PFSK-1 (cell line): ENCODE data around the gene BRCA2.

Experiments used
- FOXP2 ChIP-seq: optimal IDR thresholded peaks from 2 replicates; pipeline ENCODE3; 2011; ENCODE audit warnings: borderline replicate concordance, control low read depth, inconsistent platforms; ENCODE audit not compliant: insufficient read depth; ENCODE audit errors: extremely low read length, extremely low read depth
- POLR2AphosphoS5 ChIP-seq: IDR thresholded peaks from 2 replicates; pipeline ENCODE4 v1.6.1; 2012; ENCODE audit warnings: low read depth, mild to moderate bottlenecking, control low read depth, low read length, moderate library complexity
- SIN3A ChIP-seq: IDR thresholded peaks from 2 replicates; pipeline ENCODE4 v1.6.1; 2012; ENCODE audit warnings: mild to moderate bottlenecking, low read length, moderate library complexity, borderline replicate concordance; ENCODE audit not compliant: insufficient read depth
- TAF1 ChIP-seq: IDR thresholded peaks from 2 replicates; pipeline ENCODE4 v1.6.1; 2012; ENCODE audit warnings: low read length, control low read depth, borderline replicate concordance; ENCODE audit not compliant: insufficient read depth
- TF ChIP-seq, protein P1 (sequence below), 2 experiments: IDR thresholded peaks; 2 replicates each; pipeline versions ENCODE4 v1.6.1 to v1.8.0; 2011 to 2012; ENCODE audit warnings: low read depth in 2 of 2, low read length in 2 of 2, control low read depth in 1 of 2, inconsistent platforms in 1 of 2, mild to moderate bottlenecking in 1 of 2, moderate library complexity in 1 of 2; ENCODE audit not compliant: insufficient read depth in 1 of 2

Gene BRCA2

DNA sequence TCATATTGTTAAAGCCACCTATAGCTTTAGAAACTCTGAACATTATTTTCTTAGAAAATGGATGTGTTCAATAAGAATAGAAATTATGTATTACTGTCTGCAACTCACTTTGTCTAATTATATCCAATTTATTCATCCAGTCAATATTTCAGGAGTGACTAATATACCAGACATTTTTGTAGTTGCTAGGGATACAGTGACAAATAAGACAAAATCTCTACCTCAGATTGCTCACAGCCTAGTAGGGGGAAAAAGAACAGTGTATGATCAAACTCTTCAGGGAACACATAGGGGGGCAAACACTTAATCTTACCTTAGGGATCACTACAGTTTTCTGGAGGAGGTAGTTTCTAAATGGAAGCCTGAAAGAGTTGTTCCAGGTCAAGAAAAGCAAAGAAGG, 8.6 kb downstream of the BRCA2 start:
- TF ChIP-seq, protein P1, sequence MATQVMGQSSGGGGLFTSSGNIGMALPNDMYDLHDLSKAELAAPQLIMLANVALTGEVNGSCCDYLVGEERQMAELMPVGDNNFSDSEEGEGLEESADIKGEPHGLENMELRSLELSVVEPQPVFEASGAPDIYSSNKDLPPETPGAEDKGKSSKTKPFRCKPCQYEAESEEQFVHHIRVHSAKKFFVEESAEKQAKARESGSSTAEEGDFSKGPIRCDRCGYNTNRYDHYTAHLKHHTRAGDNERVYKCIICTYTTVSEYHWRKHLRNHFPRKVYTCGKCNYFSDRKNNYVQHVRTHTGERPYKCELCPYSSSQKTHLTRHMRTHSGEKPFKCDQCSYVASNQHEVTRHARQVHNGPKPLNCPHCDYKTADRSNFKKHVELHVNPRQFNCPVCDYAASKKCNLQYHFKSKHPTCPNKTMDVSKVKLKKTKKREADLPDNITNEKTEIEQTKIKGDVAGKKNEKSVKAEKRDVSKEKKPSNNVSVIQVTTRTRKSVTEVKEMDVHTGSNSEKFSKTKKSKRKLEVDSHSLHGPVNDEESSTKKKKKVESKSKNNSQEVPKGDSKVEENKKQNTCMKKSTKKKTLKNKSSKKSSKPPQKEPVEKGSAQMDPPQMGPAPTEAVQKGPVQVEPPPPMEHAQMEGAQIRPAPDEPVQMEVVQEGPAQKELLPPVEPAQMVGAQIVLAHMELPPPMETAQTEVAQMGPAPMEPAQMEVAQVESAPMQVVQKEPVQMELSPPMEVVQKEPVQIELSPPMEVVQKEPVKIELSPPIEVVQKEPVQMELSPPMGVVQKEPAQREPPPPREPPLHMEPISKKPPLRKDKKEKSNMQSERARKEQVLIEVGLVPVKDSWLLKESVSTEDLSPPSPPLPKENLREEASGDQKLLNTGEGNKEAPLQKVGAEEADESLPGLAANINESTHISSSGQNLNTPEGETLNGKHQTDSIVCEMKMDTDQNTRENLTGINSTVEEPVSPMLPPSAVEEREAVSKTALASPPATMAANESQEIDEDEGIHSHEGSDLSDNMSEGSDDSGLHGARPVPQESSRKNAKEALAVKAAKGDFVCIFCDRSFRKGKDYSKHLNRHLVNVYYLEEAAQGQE (IDR thresholded peaks at IDR 0.05; ENCODE audit: insufficient read depth in 1 of 2, low read depth in 2 of 2, low read length in 2 of 2): no peak
- TF ChIP-seq FOXP2: no peak
- TF ChIP-seq TAF1: no peak
- TF ChIP-seq SIN3A: no peak
- no peak for TF ChIP-seq POLR2AphosphoS5

DNA sequence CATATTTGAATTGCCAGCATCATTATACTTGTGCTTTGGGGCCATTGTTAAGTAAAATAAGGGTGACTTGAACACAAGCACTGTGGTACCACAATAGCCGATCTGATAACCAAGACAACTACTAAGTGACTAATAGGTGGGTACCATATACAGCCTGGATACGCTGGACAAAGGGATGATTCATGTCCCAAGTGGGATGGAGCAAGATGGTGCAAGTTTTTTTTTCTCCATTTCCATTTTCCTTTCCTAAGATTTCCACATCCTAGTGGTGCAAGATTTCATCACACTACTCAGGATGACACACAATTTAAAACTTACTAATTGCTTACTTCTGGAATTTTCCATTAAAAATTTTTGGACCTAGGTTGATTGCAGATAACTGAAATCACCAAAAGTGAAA, 15.1 kb downstream of the BRCA2 start:
- no peak for TF ChIP-seq SIN3A
- no peak for TF ChIP-seq POLR2AphosphoS5
- TF ChIP-seq TAF1: no peak
- TF ChIP-seq FOXP2: no peak
- TF ChIP-seq, protein P1 (IDR thresholded peaks at IDR 0.05; ENCODE audit: insufficient read depth in 1 of 2, low read depth in 2 of 2, low read length in 2 of 2): no peak

DNA sequence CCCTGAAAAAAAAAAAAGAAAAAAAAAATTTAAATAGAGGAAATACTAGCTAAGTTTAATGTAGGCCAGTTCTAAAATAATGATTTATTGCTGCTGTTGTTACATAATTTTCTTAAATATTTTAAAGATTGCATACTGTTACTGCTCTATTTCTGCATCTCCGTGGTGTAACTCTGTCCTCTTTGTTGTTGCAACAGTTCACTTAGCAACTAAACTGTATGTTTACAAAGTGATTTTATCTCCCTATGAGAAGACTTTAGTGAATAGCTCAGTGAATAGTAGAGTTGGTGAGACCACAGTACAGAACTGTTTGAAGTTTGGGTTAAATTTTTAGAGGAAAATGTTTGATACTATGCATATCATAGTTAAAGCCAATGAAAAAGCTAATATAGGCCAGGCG, 19.4 kb downstream of the BRCA2 start:
- no peak for TF ChIP-seq POLR2AphosphoS5
- no peak for TF ChIP-seq FOXP2
- TF ChIP-seq TAF1: no peak
- TF ChIP-seq, protein P1 (IDR thresholded peaks at IDR 0.05; ENCODE audit: insufficient read depth in 1 of 2, low read depth in 2 of 2, low read length in 2 of 2): no peak
- no peak for TF ChIP-seq SIN3A

DNA sequence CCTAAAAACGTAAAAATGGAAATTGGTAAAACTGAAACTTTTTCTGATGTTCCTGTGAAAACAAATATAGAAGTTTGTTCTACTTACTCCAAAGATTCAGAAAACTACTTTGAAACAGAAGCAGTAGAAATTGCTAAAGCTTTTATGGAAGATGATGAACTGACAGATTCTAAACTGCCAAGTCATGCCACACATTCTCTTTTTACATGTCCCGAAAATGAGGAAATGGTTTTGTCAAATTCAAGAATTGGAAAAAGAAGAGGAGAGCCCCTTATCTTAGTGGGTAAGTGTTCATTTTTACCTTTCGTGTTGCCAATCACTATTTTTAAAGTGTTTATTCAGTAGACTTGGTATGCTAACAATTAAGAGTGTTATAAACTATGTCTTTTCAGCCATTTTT, 25.6 kb downstream of the BRCA2 start:
- no peak for TF ChIP-seq FOXP2
- TF ChIP-seq, protein P1 (IDR thresholded peaks at IDR 0.05; ENCODE audit: insufficient read depth in 1 of 2, low read depth in 2 of 2, low read length in 2 of 2): no peak
- TF ChIP-seq POLR2AphosphoS5: no peak
- no peak for TF ChIP-seq SIN3A
- no peak for TF ChIP-seq TAF1

DNA sequence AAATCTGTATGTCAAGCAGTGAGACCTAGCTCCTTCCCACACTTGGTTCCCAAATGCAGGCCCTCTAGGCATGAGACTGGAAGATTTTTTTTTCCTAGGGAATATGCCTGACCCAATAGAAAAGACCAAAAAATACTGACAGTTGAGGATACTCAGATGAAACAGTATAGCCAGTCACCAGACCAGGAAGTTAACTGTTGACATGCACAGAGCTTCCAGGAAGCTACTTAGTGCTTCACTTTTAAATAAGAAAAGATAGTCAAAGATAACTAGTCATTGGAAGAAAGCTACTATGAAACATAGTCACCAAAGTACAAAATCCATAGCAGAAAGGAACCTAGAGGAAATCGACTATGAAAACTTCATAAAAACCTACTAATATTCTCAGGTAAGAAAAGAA, 32.3 kb downstream of the BRCA2 start:
- TF ChIP-seq TAF1 (no peak), POLR2AphosphoS5 (no peak), FOXP2 (no peak), SIN3A (no peak)
- TF ChIP-seq, protein P1 (IDR thresholded peaks at IDR 0.05; ENCODE audit: insufficient read depth in 1 of 2, low read depth in 2 of 2, low read length in 2 of 2): no peak
